Lung (tissue), 12 donors: ENCODE data around the gene MUC6. TPM values are rescaled to one million over a fixed set of nuclear protein-coding genes. Genes with fewer than 3 reads are reported as not detected.

ENCODE experiments used
- ATAC-seq: fragments of 200-7000 bp; cut with Tn5 transposase; one replicate; pipeline ENCODE4 v1.9.1; 2020; ENCODE audit warnings: moderate number of reproducible peaks; ENCODE audit not compliant: insufficient read depth, low FRiP score
- DNase-seq, 3 donors: peaks; one replicate each; pipeline ENCODE4 v3.0.0-alpha.2; 2013 to 2017
- H3K27ac ChIP-seq, 2 donors: one replicate each; pipeline ENCODE4 v1.5.1; 2013; ENCODE audit warnings: mild to moderate bottlenecking in 2 of 2, moderate library complexity in 2 of 2, control low read depth in 1 of 2, inconsistent platforms in 1 of 2, low read depth in 1 of 2, low read length in 1 of 2
- H3K27me3 ChIP-seq, 3 donors: one replicate each; pipeline ENCODE4 v1.5.1; 2013; ENCODE audit warnings: low read length in 2 of 3; ENCODE audit not compliant: control insufficient read depth in 3 of 3, insufficient read depth in 3 of 3
- H3K36me3 ChIP-seq, 4 donors: one replicate each; pipeline ENCODE4 v1.5.1; 2013; ENCODE audit warnings: low read length in 4 of 4, mild to moderate bottlenecking in 1 of 4, moderate library complexity in 1 of 4; ENCODE audit not compliant: control insufficient read depth in 4 of 4, insufficient read depth in 4 of 4
- H3K4me1 ChIP-seq, 5 donors: one replicate each; pipeline ENCODE4 v1.5.1; 2013; ENCODE audit warnings: low read length in 5 of 5, mild to moderate bottlenecking in 2 of 5, moderate library complexity in 1 of 5; ENCODE audit not compliant: control insufficient read depth in 5 of 5, insufficient read depth in 5 of 5
- H3K4me3 ChIP-seq: one replicate; pipeline ENCODE4 v1.5.1; 2013; ENCODE audit warnings: mild to moderate bottlenecking, control low read depth, moderate library complexity
- H3K9ac ChIP-seq, 2 donors: one replicate each; pipeline ENCODE4 v1.5.1; 2013; ENCODE audit warnings: low read length in 2 of 2, control low read depth in 1 of 2; ENCODE audit not compliant: insufficient read depth in 1 of 2
- H3K9me3 ChIP-seq, 4 donors: one replicate each; pipeline ENCODE4 v1.5.1; 2013; ENCODE audit warnings: low read length in 3 of 4, mild to moderate bottlenecking in 1 of 4, moderate library complexity in 1 of 4; ENCODE audit not compliant: control insufficient read depth in 4 of 4, insufficient read depth in 3 of 4
- CTCF ChIP-seq: IDR thresholded peaks from 2 replicates; pipeline ENCODE4 v1.5.1; 2012; ENCODE audit warnings: mild to moderate bottlenecking; ENCODE audit errors: control extremely low read depth, extremely low read depth
- WGBS, 2 donors: extraction: QIAGEN DNeasy Blood & Tissue Kit; methylation state at CpG; one replicate each; pipeline ENCODE4 v1.1.7; 2013; 5-methylcytosine and 5-hydroxymethylcytosine counted together
- polyA plus RNA-seq, 2 donors: library from polyadenylated mRNA; stranded (reverse); fragments of 200-250 nt; gene quantifications; one replicate each; pipeline ENCODE4 v1.2.1, GENCODE V29; 2013
- total RNA-seq, 2 donors: library from RNA; depleted of rRNA in 1 of 2; stranded (reverse); fragments of >200 nt in 1 of 2; gene quantifications; one replicate each; pipeline ENCODE4 v1.2.1, GENCODE V29; 2014 to 2021
- donor health status: control.
- donor health status: control.
- donor health status: Bipolar disorder and iron deficiency.
- donor health status: healthy.
- donor health status: DM: yes; HTN: yes; CAD: no.

Gene MUC6
- total and polyA plus RNA-seq, 4 donors: 0.01 to 0.92 (median 0.06) TPM; not detected in 1

DNA sequence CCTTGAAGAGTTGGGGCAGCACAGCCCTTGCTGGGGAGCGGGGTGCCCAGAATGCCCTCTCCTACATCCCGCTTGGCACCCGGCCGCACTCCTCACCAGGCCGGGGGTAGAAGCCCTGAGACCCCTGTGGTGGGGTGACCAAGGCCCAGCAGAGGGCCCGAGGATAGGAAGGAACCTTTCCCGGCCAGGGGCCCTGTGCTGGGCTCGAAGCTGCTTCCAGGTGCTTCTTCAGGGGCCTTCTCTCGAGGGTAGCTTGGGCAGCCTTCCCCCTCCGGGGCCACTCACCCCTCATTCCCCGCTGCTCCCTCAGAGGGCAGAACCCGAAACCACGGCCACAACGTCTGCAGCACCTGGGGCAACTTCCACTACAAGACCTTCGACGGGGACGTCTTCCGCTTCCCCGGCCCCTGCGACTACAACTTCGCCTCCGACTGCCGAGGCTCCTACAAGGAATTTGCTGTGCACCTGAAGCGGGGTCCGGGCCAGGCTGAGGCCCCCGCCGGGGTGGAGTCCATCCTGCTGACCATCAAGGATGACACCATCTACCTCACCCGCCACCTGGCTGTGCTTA is 38.9 kb upstream of the MUC6 start:
- Histone ChIP-seq H3K27ac (no peak overlapping the region), H3K4me1 (peaks cover 0 to 20% (median 12%) of the 10 kb centered on the region in 5 donors), H3K36me3 (no peaks in the 10 kb centered on the region), H3K9ac (no peak overlapping the region), H3K27me3 (no peaks in the 10 kb centered on the region), H3K4me3 (no peak overlapping the region), H3K9me3 (no peaks in the 10 kb centered on the region)
- no peak for ATAC-seq
- no peak for TF ChIP-seq CTCF
- WGBS, 2 donors: 92 to 93% methylated on average over 28 of the region's 28 CpGs
- no peak for DNase-seq

GRCh38 chr11:1074244-1075221 is 38.0 kb upstream of the MUC6 start, which contains the start of gene MUC2:
Gene MUC2, plus strand, starts transcription at chr11:1074874.
- DNase-seq: peak in 1 of 3 donors; percentile 33

GRCh38 chr11:1073851-1074243 is 37.3 kb upstream of the MUC6 start:
- H3K27me3 ChIP-seq: no peaks in the 10 kb centered on the region
- H3K27ac ChIP-seq: no peak overlapping the region
- H3K36me3 ChIP-seq: no peaks in the 10 kb centered on the region
- H3K4me3 ChIP-seq: no peak overlapping the region
- peaks cover 0 to 20% (median 12%) of the 10 kb centered on the region in 5 donors for H3K4me1 ChIP-seq
- no peak overlapping the region for H3K9ac ChIP-seq
- ATAC-seq: no peak
- 88 to 97% methylated on average over 11 of the region's 11 CpGs for WGBS, 2 donors
- H3K9me3 ChIP-seq: no peaks in the 10 kb centered on the region
- DNase-seq: no peak
- no peak for TF ChIP-seq CTCF

More at GRCh38 chr11:1074244-1075221, 38.0 kb upstream of the MUC6 start, which contains the start of gene MUC2:
- H3K9me3 ChIP-seq: no peaks in the 10 kb centered on the region
- ATAC-seq: no peak
- H3K4me1 ChIP-seq: peaks cover 0 to 20% (median 12%) of the 10 kb centered on the region in 5 donors
- TF ChIP-seq CTCF: no peak
- no peaks in the 10 kb centered on the region for H3K36me3 ChIP-seq
- no peaks in the 10 kb centered on the region for H3K27me3 ChIP-seq
- 83 to 85% methylated on average over 31 to 32 of the region's 32 CpGs for WGBS, 2 donors
- H3K4me3 ChIP-seq: no peak within 1 kb of the TSS
- no peak within 1 kb of the TSS for H3K27ac ChIP-seq
- H3K9ac ChIP-seq: no peak within 1 kb of the TSS
